DMS 273 (cell line): ENCODE results near the gene XPO1.
"Not testable (repeated sequence)": the region's sequence is repeated elsewhere in the genome, so short reads cannot be mapped to it uniquely, and the experiment has no call there.

Experiments used
- DNase-seq: peaks from one replicate; lab custom pipeline; 2025; ENCODE audit not compliant: unreplicated experiment; lab: John Stamatoyannopoulos, UW

Gene XPO1, protein sequence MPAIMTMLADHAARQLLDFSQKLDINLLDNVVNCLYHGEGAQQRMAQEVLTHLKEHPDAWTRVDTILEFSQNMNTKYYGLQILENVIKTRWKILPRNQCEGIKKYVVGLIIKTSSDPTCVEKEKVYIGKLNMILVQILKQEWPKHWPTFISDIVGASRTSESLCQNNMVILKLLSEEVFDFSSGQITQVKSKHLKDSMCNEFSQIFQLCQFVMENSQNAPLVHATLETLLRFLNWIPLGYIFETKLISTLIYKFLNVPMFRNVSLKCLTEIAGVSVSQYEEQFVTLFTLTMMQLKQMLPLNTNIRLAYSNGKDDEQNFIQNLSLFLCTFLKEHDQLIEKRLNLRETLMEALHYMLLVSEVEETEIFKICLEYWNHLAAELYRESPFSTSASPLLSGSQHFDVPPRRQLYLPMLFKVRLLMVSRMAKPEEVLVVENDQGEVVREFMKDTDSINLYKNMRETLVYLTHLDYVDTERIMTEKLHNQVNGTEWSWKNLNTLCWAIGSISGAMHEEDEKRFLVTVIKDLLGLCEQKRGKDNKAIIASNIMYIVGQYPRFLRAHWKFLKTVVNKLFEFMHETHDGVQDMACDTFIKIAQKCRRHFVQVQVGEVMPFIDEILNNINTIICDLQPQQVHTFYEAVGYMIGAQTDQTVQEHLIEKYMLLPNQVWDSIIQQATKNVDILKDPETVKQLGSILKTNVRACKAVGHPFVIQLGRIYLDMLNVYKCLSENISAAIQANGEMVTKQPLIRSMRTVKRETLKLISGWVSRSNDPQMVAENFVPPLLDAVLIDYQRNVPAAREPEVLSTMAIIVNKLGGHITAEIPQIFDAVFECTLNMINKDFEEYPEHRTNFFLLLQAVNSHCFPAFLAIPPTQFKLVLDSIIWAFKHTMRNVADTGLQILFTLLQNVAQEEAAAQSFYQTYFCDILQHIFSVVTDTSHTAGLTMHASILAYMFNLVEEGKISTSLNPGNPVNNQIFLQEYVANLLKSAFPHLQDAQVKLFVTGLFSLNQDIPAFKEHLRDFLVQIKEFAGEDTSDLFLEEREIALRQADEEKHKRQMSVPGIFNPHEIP (N-terminal part only)

DNA sequence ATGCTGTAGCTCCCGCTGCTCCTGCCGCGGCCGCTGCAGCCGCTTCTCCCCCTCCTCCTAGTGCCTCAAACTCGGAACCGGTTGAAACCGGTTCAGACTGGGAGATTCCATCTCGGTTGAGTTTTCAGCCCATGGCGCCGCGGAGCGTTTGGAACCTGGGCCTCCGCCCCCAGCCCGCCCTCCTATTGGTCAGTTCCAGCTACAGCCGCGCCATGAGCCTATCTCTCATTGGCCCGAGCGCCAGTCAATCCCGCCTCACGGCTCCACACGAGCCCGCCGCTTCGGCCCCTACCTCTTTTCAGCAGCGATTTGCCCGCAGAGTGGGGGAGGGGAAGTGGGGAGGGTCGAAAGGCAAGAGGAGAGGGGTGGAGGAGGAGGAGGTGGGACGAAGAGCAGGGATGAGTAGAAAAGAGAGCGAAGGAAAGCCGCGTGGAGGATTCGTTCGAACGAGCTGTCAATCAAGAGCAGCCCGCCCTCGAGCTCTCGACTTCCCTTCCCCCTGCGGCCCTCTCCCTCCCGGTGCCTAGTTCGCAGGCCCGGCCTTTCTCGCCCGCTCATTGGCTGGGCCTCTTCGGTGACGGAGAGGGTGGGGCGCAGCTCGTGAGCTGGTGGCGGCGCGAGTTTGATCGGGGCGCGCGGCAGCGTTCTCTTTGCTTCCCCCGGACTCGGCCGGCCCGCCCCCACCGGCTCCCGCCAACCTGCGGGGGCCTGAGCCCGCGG, at the start of gene XPO1:
Gene XPO1 (minus strand): TSS at position 157 of the 720 bp plus-strand sequence. CDS start 4,459 bp downstream, outside the sequence.
- peak; percentile 100 for DNase-seq

DNA sequence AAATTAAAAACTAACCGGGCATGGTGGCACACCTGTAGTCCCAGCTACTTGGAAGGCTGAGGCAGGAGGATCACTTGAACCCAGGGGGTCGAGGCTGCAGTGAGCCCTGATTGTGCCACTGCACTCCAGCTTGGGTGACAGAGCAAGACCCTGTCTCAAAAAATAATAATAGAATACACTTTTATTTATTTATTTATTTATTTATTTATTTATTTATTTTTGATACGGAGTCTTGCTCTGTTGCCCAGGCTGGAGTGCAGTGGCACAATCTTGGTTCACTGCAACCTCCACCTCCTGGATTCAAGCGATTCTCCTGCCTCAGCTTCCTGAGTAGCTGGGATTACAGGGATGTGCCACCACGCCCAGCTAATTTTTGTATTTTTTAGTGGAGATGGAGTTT, 48.8 kb upstream of the XPO1 start:
- DNase-seq, result not testable (repeated sequence)

DNA sequence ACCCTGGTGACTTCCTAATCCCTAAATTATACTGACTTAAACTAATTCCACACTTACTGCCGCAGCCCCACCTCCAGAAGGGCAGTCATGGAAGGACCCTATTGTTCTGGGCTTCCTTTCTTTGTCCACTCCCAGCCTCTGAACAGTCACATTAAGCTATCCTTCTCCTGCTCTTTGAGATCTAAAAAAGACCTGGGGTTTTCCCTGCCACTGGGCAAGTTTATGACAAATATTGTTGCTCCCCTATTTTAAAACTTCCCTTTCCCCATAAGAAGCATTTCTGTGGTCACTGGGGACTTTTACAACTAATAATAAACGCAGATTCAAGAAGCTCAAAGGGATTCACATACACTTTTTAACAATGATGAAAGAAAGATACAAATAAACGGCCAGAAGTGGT, 47.2 kb upstream of the XPO1 start:
- no peak for DNase-seq

DNA sequence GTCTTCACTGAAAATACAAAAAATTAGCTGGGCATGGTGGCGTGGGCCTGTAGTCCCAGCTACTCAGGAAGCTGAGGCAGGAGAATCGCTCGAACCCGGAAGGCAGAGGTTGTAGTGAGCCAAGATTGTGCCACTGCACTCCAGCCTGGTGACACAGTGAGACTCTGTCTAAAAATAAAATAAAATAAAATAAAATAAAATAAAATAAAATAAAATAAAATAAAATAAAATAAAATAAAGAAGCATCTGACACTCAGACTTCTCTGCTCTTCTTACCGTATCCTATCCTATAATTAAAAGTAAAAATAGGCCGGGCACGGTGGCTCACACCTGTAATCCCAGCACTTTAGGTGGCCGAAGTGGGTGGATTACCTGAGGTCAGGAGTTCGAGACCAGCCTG, 46.2 kb upstream of the XPO1 start:
- not testable (repeated sequence) for DNase-seq

DNA sequence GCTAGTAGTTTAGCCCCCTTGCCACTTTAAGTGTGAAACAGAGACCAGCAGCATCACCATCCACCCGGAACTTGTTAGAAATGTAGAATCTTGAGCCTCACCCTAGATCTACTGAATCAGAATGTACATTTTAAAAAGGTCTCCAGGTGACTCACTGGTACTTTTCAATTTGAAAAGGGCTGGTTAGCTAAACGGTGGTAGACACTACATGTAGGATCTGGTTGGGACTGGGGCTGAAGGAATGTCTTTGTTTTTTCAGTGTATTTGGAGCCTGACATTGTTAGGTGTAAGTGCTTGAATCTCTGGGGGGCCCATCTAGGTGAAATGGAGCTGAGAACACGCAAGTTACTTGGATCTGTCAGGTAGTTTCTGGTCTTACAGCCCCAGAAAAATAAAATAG, 44.0 kb upstream of the XPO1 start:
- no peak for DNase-seq

DNA sequence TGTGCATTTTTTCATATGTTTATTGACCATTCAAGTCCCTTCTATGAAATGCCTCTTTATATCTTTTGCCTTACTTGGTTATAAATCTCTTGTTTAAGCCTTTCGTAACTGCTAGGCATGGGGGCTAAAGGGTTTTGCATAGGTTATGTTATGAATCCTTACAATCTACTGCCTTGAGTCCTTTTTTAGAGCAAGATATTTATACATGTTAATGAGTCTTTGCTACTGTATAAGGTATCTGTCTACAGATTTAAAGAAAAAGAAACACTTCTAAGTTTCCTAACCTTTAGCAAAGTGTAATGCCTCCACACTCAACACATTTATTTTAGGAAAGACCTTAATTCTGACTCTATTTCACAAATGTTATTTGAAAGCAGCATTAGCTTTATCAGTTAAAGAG, 43.6 kb upstream of the XPO1 start:
- DNase-seq, result no peak

DNA sequence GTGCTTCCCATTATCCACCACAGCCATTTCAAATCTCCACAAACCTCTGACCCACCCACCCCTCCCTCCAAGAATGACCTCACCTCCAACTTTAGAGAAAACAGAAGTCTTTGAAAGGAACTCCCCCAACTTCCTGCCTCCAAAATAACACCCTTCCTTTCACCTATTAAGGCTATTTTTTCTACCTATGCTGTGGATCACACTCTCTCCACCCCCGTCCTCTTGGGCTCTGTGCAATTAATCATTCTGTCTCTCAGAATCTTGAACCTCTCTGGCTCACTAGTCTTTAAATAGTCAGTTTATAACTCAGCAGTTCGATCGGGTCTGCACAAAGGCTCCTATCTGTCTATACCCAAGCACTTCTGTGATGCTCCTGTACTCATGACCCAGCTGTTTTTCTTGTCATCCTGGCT, 37.3 kb upstream of the XPO1 start:
- DNase-seq, result no peak

DNA sequence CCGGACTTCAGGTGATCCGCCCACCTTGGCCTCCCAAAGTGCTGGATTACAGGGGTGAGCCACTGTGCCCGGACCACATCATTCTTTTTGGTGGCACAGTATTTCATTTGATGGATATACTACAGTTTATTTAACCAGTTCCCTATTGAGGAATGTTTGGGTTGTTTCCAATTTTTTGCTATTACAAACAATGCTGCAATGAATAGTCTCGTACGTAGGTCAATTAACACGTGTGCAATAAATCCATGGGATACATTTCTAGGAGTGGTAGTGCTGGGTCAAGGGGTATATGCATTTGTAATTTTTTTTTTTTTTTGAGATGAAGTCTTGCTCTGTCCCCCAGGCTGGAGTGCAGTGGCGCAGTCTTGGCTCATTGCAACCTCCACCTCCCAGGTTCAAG, 28.4 kb upstream of the XPO1 start:
- DNase-seq, result no peak

DNA sequence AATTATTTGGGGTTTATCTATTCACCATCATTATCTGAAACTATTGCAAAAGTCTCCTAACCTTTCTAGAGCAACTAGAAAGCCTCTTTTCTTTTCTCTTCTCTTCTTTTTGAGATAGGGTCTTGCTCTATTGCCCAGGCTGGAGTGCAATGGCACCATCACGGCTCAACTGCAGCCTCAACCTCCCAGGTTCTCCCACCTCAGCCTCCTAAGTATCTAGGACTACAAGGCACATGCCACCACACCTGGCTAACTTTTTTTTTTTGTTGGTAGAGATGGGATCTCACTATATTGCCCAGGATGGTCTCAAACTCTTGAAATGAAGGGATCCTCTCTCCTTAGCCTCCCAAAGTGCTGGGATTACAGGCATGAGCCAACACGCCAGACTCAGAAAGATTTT, 24.5 kb upstream of the XPO1 start:
- no peak for DNase-seq

DNA sequence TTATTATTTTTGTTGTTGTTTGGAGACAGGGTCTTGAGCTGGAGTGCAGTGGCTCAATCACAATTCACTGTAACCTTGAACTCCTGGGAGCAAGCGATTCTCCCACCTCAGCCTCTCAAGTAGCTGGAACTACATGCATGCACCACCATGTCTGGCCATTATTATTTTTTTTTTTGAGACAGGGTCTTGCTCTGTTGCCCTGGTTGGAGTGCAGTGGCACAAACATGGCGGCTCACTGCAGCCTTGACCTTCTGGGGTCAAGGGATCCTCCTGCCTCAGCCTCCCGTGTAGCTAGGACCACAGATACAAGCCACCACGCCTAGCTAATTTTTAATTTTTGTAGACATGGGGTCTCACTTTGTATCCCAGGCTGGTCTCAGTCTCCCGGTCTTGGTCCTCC, 20.0 kb upstream of the XPO1 start:
- DNase-seq, result no peak

DNA sequence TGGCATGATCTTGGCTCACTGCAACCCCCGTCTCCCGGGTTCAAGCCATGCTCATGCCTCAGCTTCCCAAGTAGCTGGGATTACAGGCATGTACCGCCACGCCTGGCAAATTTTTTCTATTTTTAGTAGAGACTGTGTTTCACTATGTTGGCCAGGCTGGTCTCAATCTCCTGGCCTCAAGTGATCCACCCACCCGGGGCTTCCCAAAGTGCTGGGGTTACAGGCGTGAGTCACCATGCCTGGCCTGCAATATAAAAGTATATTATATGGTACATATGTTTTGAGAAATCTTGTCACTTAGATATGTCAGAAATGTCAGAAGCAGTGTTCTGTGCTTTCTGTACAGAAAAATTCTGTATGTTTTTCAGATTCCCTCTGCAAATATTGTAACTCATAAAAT, 19.2 kb upstream of the XPO1 start:
- DNase-seq, result no peak

DNA sequence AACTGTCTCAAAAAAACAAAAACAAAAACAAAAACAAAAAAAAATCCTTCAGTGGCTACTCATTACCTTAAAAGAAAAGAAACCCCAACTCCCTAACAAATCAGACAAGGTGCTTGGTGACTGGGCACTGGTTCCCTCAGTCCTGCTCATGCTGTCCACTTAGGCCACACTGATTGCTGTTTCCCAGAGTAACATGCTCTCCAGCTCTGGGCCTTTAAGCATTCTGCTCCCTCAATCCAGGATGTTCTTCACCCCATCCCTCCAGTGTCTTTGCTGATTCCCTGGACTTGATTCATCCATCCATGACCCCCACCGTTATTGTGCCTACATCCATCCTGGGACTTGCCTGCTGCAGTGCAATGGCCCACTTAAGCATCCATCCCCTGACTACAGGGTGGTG, 16.4 kb upstream of the XPO1 start:
- DNase-seq, result no peak

DNA sequence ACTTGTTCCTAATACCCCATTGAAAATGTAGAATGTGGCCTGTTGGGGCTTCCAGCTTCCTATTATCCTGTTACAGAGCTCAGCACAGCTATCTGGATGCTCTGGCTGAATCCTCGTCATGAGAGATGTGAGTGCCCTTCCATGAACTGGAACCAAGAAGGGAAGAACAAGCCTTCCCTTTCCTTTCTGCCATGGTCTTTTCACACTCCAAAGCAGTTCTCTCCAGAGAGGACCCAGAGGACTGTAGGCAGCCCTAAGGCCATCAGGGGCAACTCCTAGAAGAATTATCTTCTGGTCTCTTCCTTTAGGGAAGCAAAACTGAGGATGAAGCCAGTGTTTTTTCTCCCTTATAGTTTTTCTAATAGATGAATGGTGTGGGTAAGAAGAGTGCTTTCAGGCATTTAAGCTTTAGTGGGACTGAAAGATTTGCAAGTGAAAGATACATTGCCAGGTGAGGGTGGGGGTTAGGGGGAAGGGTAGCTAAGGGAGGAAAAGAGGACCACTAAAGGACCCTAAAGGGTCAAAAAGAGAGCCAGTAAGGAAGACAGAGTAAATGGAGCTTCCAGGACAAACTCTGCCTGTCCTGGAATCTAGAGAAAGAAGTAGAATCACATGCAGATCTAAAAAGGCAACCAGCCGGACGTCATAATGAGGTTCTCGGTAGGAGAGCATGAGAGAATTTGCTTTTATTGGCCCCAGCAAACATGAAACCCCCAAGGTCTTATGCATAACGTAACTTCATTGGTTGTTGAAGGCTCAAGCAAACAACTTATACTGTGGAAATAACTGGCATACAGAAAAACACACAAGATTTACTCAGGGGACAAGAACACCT, 12.4 kb upstream of the XPO1 start:
- DNase-seq, result no peak

DNA sequence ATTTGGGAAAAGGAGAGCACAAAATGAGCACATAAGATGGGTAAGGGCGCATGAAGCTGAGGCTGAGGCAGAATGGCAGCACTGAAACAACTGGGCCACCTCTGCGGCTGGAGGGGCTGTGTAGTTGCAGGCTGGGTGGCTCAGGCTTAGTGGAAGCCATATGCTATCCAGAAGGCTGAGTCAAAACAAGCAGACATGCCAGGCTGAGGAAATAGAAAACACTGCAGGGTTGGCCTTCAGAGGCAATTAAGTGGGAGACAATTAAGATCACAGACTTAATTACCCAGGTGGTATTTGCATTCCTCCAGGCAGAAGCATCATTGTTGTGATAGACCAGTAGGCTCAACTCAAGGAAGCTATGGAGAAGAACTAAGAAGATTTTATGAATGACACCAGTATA, 11.4 kb upstream of the XPO1 start:
- peak; percentile 66 for DNase-seq

DNA sequence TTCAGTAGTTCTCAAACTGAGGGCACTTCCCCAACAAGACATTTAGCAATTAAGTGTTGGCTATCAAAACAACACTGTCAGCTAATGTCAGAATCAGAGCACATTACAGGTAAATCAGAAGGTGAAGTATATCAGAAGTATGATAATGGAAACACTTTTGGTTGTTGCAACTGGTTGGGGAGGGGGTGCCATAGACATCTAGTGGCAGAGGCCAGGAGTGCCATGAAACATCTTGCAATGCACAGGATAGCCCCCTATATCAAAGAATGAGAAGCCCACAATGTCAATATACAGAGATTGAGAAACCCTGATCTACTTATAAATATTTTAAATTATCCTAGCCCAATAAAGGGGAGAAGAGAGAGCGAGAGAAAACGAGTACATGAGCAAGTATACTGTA, 4.9 kb upstream of the XPO1 start:
- peak; percentile 15 for DNase-seq

DNA sequence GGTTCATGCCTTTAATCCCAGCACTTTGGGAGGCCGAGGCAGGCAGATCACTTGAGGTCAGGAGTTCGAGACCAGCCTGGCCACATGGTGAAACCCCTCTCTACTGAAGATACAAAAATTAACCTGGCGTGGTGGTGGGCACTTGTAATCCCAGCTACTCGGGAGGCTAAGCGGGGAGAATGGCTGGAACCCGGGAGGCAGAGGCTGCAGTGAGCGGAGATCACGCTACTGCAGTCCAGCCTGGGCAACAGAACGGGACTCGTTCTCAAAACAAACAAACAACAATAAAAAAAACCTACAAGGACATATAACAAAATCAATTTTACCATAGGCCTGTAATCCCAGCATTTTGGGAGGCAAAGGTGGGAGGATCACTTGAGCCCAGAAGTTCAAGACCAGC, 2.0 kb upstream of the XPO1 start:
- not testable (repeated sequence) for DNase-seq

DNA sequence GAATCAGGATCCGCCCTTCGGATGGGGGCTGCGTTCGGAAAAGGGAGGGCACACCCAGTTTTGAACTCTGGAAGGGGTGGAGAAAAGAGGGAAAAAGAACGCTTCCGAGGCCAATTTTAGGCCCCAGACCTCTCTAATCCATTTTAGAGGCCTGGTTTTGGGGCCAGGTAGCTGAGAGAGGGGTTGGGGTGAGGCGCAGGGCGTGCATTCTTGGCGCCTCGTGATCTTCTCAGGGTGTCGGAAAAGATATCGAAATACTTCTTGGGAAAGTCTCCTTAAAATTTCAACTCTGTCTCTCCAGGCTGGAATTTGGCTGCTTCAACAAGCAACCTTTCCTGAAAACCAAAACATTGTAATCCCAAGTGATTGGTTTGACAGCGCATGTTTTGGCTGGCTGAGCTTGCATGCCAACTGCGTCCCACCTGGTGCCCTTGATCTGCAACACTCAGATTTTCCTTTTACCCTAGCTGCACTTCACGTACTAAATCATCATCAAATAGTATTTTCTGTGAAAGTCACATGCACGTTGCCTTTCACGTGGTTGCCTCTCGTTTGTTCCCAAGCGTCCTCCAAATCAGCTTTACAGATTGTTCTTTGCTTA, 864 bp upstream of the XPO1 start:
- peak; percentile 88 for DNase-seq

DNA sequence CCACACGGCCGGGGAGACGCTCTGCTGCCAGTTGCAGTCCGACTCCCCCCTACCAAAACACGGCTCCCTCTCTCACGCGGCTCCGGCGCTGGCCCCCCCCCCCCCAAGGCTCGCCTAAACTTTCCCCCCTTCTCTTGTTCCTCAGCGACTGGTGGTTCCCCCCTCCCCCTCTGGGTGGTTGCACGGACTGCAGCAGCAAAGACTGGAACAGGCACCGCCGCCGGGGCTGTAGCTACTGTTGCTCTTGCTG, 281 bp downstream of the XPO1 start:
- DNase-seq, result no peak

DNA sequence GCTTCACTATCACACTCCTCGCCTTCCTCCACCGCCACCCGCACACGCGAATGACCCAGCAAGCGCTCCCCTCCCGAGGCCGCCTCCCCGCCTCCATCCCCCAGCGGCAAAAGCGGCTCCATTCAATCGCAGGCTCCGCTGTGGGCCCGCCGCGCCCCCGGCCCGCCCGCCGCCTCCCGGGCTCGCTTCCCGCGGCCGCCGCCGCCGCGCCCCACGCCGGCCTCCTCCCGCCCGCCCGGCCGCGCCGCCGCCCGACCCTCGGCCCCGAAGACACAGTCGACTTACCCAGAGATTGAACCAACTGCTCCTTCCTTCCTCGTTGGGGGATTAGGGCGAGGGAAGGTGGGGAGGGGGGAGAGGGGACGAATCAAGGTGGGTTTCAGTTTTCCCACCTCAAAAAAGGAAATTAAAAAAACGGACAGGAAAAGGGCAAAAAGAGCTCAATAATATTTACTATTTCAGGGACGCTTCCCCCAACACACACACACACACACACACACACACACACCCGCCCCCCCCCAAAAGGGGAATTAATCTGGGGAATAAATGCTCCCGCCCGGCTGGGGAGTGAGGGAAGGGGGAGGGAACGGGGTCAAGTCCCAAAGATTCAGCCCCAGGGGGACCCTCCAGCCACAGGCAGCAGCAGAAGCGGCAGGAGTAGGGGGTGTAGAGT, 743 bp downstream of the XPO1 start:
- DNase-seq, result peak; percentile 69
